ENCODE results near the gene ZFHX3.
"Not testable (repeated sequence)": the region's sequence is repeated elsewhere in the genome, so short reads cannot be mapped to it uniquely, and the experiment has no call there.

The ZFHX3 gene, protein sequence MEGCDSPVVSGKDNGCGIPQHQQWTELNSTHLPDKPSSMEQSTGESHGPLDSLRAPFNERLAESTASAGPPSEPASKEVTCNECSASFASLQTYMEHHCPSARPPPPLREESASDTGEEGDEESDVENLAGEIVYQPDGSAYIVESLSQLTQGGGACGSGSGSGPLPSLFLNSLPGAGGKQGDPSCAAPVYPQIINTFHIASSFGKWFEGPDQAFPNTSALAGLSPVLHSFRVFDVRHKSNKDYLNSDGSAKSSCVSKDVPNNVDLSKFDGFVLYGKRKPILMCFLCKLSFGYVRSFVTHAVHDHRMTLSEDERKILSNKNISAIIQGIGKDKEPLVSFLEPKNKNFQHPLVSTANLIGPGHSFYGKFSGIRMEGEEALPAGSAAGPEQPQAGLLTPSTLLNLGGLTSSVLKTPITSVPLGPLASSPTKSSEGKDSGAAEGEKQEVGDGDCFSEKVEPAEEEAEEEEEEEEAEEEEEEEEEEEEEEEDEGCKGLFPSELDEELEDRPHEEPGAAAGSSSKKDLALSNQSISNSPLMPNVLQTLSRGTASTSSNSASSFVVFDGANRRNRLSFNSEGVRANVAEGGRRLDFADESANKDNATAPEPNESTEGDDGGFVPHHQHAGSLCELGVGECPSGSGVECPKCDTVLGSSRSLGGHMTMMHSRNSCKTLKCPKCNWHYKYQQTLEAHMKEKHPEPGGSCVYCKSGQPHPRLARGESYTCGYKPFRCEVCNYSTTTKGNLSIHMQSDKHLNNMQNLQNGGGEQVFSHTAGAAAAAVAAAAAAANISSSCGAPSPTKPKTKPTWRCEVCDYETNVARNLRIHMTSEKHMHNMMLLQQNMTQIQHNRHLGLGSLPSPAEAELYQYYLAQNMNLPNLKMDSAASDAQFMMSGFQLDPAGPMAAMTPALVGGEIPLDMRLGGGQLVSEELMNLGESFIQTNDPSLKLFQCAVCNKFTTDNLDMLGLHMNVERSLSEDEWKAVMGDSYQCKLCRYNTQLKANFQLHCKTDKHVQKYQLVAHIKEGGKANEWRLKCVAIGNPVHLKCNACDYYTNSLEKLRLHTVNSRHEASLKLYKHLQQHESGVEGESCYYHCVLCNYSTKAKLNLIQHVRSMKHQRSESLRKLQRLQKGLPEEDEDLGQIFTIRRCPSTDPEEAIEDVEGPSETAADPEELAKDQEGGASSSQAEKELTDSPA (N-terminal part only)

DNA sequence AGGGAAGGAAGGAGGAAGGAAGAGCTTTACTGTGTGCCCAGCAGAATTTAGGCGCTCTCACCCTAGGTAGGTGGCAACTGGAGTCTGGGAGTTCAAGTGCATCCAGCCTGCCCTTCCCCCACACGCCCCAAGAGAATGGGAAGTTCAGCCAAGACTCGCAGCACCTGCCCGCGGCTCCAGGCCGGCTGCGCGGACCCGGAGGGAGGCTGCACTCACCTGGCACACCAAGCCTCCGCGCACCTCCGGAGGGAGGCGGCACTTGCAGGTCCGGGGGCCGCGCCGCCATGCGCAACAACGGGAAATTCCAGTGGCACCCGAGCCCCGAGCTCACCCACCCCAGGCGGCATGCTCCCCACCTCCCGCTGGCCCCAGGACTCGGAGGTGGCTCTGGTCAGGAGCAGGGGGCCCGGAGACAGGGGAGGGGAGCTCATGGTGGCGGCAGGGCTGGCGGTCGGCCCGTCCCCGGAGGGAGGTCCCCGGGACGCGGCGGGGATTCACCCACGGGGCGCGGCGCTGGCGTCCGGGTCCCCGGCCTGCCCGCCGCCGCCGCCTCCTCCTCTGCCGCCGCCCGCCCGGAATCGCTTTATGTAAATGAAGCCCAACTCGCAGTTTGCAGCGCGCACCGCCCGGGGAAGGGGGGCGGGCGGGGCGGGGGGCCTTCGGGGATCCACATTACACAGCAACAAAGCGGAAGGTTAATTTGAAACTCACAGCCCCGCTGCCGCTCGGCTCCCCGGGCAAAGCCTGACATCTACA lies at the start of gene ZFHX3:
ZFHX3 (minus strand) TSS at position 593 of the 756 bp plus-strand sequence. CDS start 87,983 bp downstream, outside the sequence.
- no peak for DNase-seq (ENCODE audit: low read depth)

DNA sequence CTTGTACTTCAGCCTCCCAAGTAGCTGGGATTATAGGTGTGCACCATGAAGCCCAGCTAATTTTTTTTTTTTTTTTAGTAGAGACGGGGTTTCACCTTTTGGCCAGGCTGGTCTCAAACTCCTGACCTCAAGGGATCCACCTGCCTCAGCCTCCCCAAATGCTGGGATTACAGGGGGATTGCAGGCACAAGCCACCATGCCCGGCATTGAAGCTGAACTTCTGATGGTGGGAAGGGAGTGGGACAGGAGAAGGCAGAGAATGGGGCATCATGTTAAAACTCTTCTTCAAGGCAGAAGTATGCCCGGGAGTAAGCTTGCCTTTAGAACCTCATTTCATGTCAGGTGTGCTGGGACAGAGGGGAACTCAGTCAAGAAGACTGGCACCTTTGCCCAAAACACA lies 48.6 kb upstream of the ZFHX3 start:
- no peak for DNase-seq (ENCODE audit: low read depth)

DNA sequence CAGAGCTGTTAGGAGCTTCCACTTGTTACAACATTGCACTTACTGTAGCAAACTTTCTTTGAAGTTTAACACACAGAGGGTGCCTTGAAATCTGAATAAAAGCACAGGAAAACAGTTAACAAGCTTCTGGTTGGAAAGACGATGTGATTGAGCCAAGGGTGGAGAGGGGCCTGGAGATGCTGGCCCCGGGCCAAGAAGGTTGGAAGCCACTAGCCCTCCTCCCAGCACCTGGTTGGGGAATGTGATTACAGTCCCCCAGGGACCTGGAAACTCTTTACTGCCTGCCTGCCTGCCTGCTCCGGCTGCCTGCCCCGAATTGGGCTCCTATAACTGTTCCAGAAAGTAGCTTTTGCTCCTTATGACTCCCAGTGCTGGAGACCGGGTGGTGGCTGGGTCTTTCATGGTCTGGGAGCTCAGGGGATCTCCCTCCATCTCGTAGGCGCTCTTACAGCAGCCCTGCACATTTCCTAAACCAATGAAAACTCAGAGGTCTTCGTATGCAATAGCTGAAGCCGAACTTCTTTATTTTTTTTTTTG lies 48.0 kb upstream of the ZFHX3 start:
- DNase-seq (ENCODE audit: low read depth) = no peak

DNA sequence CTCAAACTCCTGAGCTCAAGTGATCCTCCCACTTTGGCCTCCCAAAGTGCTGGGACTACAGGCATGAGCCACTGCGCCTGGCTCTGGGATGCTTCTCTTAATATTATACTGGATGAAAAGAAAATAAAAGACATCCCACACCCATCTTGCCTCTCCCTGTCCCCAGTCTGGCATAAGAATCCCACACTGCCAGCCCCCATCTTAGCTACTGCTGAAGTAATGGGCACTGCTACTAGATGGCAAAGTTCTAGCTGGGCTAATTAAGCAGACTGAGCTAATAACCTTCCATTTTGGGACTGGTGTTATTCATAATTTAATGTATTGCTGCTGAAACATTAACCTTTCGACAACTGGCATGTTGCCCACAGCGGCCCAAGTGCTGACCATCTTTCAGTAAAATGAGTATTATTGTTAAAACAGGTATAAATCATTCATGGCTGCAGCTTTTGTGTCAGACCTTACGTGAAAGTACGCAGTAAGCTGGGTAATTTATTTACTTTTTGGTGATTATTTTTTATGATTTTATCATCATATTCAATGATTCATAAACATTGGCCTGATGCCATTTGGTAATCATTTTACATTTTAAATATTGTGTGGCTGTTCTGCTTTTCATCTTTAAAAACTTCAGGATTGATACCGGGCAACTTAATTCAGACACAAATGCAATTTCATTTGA lies 47.4 kb upstream of the ZFHX3 start:
- no peak for DNase-seq (ENCODE audit: low read depth)

DNA sequence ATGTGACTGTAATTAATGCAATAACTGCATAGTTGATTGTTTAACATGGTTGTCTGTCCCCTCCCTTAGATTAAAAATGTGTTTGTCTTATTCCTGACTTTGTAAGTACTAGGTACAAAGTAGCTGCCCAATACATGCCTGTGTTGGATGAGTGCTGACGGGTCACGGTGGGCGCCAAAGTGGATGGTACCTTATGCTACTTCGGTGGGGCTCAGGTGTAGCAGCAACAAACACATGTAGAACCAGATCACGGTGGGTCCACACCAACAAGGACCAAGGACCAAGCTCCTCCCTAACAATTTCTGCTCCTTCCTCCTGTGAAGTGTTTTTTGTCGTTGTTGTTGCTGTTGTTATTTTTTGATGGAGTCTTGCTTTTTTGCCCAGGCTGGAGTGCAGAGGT lies 46.4 kb upstream of the ZFHX3 start:
- no peak for DNase-seq (ENCODE audit: low read depth)

DNA sequence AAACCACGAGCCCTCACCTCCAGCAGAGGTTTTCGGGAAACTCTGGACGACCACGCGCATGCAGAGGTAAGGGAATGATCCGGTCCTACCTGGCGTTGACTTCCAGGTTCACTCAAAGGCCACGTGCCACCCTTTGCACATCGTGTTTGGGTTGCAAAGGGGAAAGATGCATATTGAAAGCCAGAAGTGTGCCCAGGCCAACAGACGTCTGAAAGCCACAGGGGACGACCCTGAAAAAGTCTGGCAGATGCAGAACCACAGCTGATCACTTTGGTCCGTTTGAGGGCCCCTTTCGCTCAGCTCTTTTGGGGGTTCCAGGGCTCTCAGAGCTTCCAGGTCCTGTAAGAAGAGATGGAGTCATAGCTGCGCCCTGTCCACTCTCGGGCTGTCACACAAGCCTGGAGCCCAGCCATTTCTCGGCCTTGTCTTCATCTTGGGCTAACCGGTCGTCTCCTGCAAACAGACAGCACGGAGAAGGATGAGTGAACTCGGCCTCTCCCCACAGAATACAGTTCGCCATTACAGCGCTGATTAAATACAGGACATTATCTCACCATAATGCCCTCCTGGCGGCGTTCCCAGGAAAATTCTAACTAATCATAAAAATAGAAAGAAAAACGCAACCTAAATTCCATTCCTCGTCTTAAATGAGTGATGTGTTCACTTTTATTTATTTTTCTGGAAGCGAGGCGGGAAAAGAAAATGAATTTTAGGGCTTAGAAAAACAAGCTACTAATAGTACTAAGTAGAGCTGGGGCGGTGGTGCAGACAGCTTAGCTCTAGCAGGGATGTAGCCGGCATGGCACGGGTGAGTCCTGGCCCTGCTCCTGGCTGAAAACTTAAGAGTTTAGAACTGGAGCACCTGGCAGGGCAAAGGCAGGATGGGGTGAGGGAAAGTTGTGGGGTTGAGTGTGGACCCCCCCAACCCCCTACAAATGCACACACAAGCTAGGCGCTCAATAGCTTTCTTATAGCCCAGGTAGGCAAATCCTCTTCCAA lies 45.5 kb upstream of the ZFHX3 start:
- no peak for DNase-seq (ENCODE audit: low read depth)

DNA sequence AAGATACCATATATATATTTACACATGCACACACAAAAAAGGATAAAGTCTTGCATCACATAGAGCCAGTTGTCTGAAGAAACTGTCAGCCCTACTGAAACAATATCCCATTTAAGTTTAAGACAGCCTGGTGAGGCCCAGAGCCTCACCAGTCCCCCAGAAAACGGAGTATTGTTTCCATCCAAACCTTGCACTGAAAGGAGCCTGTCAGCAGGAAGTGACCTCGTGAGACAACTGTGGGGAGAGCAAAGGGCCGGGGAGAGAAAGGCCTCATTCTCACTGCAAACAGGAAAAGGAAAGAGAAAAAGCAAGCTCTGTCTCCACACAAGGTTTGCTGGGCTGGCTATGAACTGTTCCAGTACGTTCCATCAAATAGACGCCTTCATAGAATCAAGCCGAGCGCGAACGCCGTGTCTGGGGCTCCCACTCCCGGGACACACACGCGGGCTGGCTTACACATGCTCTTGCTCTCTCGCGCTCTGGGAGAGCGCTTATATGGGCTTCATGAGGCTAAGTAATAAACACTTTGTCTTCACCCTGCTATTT lies 44.4 kb upstream of the ZFHX3 start:
- no peak for DNase-seq (ENCODE audit: low read depth)

DNA sequence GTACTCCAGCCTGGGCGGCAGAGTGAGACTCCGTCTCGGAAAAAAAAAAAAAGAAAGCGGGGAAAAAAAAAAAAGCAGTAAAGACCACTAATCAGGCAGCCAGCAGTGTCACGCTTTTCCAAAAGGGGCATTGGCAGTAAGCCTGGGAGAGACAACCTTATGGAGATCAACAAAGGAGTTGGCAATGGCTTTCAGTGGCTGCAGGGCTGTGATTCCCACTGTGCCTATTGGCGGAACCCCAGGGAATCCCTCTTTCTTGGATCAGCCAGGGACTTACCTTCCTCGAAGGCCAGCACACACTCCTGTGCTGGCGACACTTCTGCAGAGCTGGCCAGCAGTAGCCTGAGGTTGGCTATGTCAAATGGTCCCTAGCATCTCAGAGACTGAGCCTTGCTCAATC lies 43.2 kb upstream of the ZFHX3 start:
- DNase-seq (ENCODE audit: low read depth) = no peak

DNA sequence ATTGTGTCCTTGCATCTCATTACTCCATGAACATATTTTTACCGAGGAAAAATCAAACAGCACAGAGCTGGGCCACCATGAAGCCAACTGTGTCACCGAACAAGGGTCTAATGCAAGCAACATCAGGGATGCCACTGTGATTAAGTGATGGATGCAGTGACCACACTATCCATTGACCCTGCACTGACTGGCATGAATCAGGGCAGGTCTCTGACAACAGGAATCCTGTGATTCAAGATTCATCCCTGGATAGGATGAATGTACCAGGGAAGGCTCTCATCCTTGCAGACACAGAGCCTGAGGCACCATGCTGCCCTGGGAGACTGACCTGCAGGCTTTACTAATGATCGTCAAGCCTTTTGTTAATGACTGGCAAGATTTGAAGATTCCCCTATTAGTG lies 41.5 kb upstream of the ZFHX3 start:
- no peak for DNase-seq (ENCODE audit: low read depth)

DNA sequence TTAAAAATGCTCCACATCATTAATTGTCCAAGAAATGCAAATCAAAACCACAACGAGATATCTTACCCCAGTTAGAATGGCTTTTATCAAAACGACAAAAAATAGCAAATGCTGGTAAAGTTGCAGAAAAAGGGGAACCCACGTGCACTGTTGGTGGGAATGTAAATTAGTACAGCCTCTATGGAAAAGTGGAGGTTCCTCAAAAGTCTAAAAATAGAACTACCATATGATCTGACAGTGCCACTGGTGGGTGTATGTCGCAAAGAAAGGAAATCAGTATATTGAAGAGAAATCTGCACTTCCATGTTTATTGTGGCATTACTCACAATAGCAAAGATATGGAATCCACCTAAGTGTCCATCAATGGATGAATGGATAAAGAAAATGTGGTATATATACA lies 38.2 kb upstream of the ZFHX3 start:
- DNase-seq (ENCODE audit: low read depth) = no peak

DNA sequence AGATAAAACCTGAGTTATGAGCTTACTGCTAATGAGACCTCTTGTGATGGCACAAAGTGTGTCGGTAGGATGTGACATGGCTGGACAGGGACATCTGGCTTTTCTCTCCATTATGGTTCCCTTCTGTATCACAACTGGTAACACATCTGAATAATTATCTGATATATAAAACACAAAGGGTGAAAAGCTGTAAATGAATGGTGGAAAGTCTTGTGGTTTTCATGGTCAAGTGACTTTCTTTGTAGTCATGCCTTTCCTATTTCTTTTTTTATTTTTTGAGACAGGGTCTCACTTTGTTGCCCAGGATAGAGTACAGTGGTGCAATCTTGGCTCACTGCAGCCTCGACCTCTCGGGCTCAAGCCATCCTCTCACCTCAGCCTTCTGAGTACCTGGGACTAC lies 35.3 kb upstream of the ZFHX3 start:
- DNase-seq (ENCODE audit: low read depth) = no peak

DNA sequence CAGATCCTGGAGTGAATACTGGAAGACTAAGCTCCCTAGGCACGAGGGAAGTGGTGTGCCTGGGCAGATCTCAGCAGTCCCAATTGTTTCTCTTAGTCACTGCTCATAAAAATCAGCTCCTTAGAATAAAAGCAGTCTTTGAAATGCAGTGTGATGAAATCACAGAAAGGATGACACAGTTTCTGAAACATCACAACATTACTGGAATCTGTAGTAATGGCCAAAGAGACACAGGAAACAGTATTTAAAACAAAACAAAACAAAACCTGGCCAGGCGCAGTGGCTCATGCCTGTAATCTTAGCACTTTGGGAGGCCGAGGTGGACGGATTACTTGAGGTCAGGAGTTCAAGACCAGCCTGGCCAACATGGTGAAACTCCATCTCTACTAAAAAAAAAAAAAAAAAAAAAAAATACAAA lies 34.7 kb upstream of the ZFHX3 start:
- not testable (repeated sequence) for DNase-seq (ENCODE audit: low read depth)

DNA sequence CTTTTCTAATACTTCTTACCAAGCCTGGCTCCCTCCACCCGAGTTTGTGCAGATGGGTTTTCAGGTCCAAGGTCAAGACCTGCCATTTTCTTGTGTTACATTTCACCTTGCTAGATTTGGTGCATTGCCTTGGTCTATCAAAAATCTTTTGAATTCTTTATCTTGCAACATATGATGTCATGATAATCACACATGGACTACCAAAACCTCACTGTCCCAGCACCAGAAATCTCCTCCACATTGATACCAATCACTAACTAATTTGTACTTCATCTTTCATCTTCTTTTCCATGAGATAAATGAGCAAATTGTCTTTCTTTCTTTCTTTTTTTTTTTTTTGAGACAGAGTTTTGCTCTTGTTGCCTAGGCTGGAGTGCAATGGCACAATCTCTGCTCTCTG lies 33.0 kb upstream of the ZFHX3 start:
- DNase-seq (ENCODE audit: low read depth) = no peak

DNA sequence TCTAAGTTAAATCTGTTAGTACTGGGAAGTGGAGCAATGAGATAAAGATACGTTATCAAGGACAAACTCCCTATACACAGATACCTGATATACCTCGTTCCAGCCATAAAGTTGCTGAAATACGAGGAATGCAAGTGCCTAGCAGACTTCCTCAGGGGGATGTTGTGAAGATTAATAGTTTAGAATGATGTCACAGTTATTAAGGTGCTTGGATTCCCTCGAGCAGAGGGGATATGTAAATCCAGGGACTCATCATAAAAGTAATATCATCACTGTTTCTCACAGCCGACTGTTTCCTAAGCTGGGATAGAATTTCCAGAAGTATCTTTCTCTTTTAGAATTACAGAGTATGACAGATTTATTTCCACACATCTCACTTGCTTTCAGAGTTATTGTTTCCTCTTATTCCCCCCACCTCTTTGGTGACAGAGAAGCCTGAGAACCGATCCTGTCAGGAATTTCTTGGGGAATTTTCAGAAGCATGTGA lies 28.4 kb upstream of the ZFHX3 start:
- DNase-seq (ENCODE audit: low read depth) = no peak

DNA sequence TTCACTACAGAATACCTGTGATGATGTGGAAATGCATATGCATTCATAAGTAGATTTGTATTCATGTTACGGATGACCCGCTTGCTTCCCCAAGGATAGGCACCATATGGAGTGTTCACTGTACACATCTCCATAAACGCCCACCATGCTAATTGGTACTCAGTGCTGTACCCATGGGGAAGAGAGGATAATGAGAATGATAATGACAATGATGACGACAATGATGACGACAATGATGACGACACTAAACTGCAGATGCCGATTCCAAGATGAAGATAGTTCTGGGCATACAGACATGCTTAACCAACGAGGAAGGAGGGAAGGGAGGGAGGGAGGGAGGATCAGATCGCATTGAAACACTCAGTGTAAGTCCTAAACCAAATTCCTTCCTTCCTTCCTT lies 26.5 kb upstream of the ZFHX3 start:
- no peak for DNase-seq (ENCODE audit: low read depth)

DNA sequence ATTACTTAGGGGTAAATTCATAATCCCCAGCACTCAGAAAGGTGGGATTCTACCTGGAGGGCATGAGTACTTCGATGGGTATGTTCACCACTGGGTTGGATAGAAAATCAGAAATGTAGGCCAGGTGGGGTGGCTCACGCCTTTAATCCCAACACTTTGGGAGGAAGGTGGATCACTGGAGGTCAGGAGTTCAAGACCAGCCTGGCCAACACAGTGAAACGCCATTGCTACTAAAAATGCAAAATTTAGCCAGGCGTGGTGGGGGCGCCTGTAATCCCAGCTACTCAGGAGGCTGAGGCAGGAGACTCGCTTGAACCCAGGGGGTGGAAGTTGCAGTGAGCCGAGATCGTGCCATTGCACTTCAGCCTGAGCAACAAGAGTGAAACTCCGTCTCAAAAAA lies 24.1 kb upstream of the ZFHX3 start:
- DNase-seq (ENCODE audit: low read depth) = not testable (repeated sequence)

DNA sequence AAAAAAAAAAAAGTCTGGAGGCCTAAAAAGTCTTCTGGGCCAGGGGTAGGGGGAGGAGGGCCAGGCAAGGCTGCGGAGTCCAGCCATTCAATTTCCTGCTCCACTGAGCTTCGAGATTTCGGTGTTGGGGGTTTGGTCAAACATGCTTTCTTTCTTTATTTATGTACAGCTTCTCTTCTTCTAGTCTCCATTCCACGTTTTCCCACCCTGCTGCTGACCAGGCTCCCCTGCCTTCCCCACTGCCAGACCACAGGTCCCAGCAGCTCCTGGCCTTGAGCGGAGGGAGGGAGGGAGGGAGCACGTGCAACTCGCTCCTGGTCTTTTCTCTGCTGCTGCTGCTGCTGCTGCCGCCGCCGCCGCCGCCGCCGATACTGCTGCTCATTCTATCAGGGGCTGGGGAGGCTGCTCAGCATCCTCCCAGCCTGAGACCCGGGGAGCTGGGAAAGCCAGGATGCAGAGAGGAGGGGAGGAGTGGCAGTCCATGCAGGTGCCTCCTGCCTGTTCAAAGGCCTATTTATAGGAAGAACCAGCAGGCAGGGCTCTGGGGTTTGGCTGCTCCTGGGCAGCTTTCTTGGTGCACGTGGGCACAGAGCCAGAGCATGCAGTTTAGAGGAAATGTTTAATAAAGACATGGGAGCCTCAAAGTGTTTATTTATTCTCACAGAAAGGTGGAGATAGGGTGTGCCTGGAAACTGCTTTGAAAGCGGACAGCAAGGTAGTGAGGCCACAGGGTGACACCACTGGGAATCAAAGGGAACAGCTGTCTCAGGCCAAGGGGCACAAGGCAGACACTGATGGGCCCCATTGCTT lies 23.4 kb upstream of the ZFHX3 start:
- no peak for DNase-seq (ENCODE audit: low read depth)

DNA sequence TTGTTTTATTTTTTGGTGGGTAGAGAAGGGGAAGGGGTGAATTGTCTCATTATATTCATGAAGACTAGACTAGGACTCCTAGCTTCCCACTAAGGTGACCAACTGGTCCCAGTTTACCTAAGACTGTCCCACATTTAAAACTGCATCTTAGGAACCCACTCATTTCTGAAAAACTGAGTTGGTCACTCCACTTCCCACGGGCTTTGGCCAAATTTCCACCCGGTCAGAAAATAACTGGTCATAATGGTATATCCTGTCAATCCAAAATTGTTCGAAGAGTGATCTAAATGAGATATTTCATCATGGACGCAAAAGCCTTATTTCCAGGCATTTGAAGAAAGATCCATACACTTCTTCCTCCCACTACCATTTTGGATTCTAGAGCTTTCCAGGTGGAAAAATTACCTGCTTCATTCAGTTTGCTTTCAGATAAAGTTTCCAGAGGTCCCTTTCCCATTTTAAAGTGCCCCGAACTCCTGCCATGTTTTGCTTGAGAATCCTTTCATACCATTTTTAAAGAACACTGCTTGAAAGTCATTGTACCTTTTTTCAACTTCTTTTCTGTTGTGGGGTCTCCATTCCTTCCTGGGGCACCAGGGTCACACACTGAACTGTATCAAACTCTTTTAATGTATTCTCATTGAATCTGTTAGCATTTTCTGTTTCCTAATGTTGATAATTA lies 21.8 kb upstream of the ZFHX3 start:
- DNase-seq (ENCODE audit: low read depth) = no peak
